HG03521 (cell line): Measurements from ENCODE around the gene OR2AT4.
"Not testable (repeated sequence)": the region's sequence is repeated elsewhere in the genome, so short reads cannot be mapped to it uniquely, and the experiment has no call there.

Source experiments
- ATAC-seq: cut with Tn5 transposase; IDR thresholded peaks from one replicate; pipeline ENCODE4 v1.9.1; 2021; ENCODE audit warnings: mild to moderate bottlenecking, moderate library complexity; ENCODE audit not compliant: unreplicated experiment

Gene OR2AT4

GRCh38 chr11:75103380-75104026 lies 6.8 kb upstream of the OR2AT4 start:
- ATAC-seq: no peak

- no peak for ATAC-seq
Measured at GRCh38 chr11:75101424-75102128, 4.9 kb upstream of the OR2AT4 start.

- peak; percentile 81 for ATAC-seq
Measured at GRCh38 chr11:75100314-75100713, 3.6 kb upstream of the OR2AT4 start.

- ATAC-seq: no peak
Measured at GRCh38 chr11:75099635-75100034, 3.0 kb upstream of the OR2AT4 start.

- not testable (repeated sequence) for ATAC-seq
Measured at GRCh38 chr11:75098835-75099439, 2.3 kb upstream of the OR2AT4 start.

- ATAC-seq: not testable (repeated sequence)
Measured at GRCh38 chr11:75098181-75098580, 1.5 kb upstream of the OR2AT4 start.

- no peak for ATAC-seq
Measured at GRCh38 chr11:75097173-75097557, 489 bp upstream of the OR2AT4 start.

GRCh38 chr11:75094382-75094781 lies 2.3 kb downstream of the OR2AT4 start:
- ATAC-seq: not testable (repeated sequence)

GRCh38 chr11:75090671-75091177 lies 6.0 kb downstream of the OR2AT4 start:
- no peak for ATAC-seq

- no peak for ATAC-seq
Measured at GRCh38 chr11:75087319-75088305, 9.1 kb downstream of the OR2AT4 start.

GRCh38 chr11:75084883-75085282 lies 11.8 kb downstream of the OR2AT4 start:
- ATAC-seq: no peak

GRCh38 chr11:75083217-75083605 lies 13.5 kb downstream of the OR2AT4 start:
- no peak for ATAC-seq

GRCh38 chr11:75082601-75083216 lies 14.0 kb downstream of the OR2AT4 start:
- no peak for ATAC-seq

GRCh38 chr11:75079546-75079945 lies 17.1 kb downstream of the OR2AT4 start:
- no peak for ATAC-seq

GRCh38 chr11:75078233-75078632 lies 18.4 kb downstream of the OR2AT4 start:
- ATAC-seq: no peak

GRCh38 chr11:75077316-75077715 lies 19.4 kb downstream of the OR2AT4 start:
- no peak for ATAC-seq

- no peak for ATAC-seq
Measured at GRCh38 chr11:75076671-75077070, 20.0 kb downstream of the OR2AT4 start.

- no peak for ATAC-seq
Measured at GRCh38 chr11:75073459-75074190, 23.1 kb downstream of the OR2AT4 start.

GRCh38 chr11:75072582-75072981 lies 24.1 kb downstream of the OR2AT4 start:
- ATAC-seq: no peak

- no peak for ATAC-seq
Measured at GRCh38 chr11:75069473-75069872, 27.2 kb downstream of the OR2AT4 start.
